GM12878 (cell line): ENCODE measurements around the gene KLF7. TPM values are rescaled to one million over a fixed set of nuclear protein-coding genes. Genes with fewer than 3 reads are reported as not detected.
"Not testable (repeated sequence)": the region's sequence is repeated elsewhere in the genome, so short reads cannot be mapped to it uniquely, and the experiment has no call there.

Experiments
- ATAC-seq: fragments of 200-7000 bp; cut with Tn5 transposase; 3 replicates; pipeline ENCODE4 v1.9.1; 2020; ENCODE audit warnings: mild to moderate bottlenecking, moderate library complexity
- BruUV-seq: library from RNA; stranded (reverse); fragments of 400-500 nt; replicated peaks from 2 replicates; lab custom pipeline; 2021; lab: Mats Ljungman, UMichigan
- CTCF ChIA-PET: fragments of 300-600 bp; sonication (Branson Sonifier 250); formaldehyde crosslinking; extraction: SDS; loops from one replicate; lab custom pipeline; 2021; ENCODE audit warnings: inconsistent platforms; lab: Yijun Ruan, JAX
- POLR2A ChIA-PET: fragments of 350-600 bp; formaldehyde crosslinking; extraction: SDS; loops from one replicate; lab custom pipeline; 2021; ENCODE audit warnings: inconsistent platforms; lab: Charles Lee
- RAD21 ChIA-PET: fragments of 300-600 bp; sonication (Branson Sonifier 250); formaldehyde crosslinking; loops from one replicate; lab custom pipeline; 2023; ENCODE audit warnings: antibody characterized with exemption; ENCODE audit not compliant: unreplicated experiment; lab: Charles Lee
- SMC1A ChIA-PET: fragments of 300-600 bp; sonication (Branson Sonifier 250); formaldehyde crosslinking; loops from one replicate; lab custom pipeline; 2023; ENCODE audit not compliant: unreplicated experiment, uncharacterized antibody; lab: Charles Lee
- DNase-seq: peaks from one replicate; pipeline ENCODE4 v3.0.0-alpha.2; 2011; ENCODE audit warnings: low read depth, low spot score
- FAIRE-seq: peaks from 3 replicates; lab custom pipeline; 2011; peaks lifted over from hg19 to GRCh38; lab: Jason Lieb, UNC
- H2AFZ ChIP-seq: 2 replicates; pipeline ENCODE4 v1.6.0; 2011; ENCODE audit warnings: low read depth, low read length, control low read depth; ENCODE audit not compliant: control insufficient read depth
- H3K27ac ChIP-seq: 2 replicates; pipeline ENCODE4 v1.5.1; 2011; ENCODE audit warnings: control low read depth; ENCODE audit not compliant: control insufficient read depth, insufficient read depth
- H3K27me3 ChIP-seq, 2 experiments: replicated peaks in 1 of 2; 2 replicates each; pipeline versions ENCODE4 v1.6.0 to v1.6.1; 2011; ENCODE audit warnings: low read length in 1 of 2; ENCODE audit not compliant: control insufficient read depth in 2 of 2, insufficient read depth in 2 of 2
- H3K36me3 ChIP-seq, 2 experiments: 2 replicates each; pipeline ENCODE4 v1.5.1; 2011; ENCODE audit warnings: low read length in 1 of 2; ENCODE audit not compliant: control insufficient read depth in 2 of 2, insufficient read depth in 2 of 2
- H3K4me1 ChIP-seq: 2 replicates; pipeline ENCODE4 v1.6.1; 2011; ENCODE audit warnings: mild to moderate bottlenecking, low read length, moderate library complexity, mixed read lengths; ENCODE audit not compliant: control insufficient read depth, insufficient read depth
- H3K4me2 ChIP-seq: 2 replicates; pipeline ENCODE4 v1.6.0; 2011; ENCODE audit warnings: control low read depth; ENCODE audit not compliant: control insufficient read depth, insufficient read depth
- H3K4me3 ChIP-seq: fragments of 200-600 bp; sonication (generic); 2 replicates; pipeline ENCODE4 v1.5.1; 2016
- H3K79me2 ChIP-seq: 2 replicates; pipeline ENCODE4 v1.6.0; 2011; ENCODE audit warnings: low read length; ENCODE audit not compliant: control insufficient read depth, insufficient read depth
- H3K9ac ChIP-seq: 2 replicates; pipeline ENCODE4 v1.8.0; 2011; ENCODE audit warnings: low read length, control low read depth, mixed read lengths; ENCODE audit not compliant: control insufficient read depth, insufficient read depth
- H3K9me3 ChIP-seq: replicated peaks from 3 replicates; pipeline ENCODE4 v1.5.1; 2011; ENCODE audit warnings: mild to moderate bottlenecking, low read length; ENCODE audit not compliant: control insufficient read depth, insufficient read depth
- H4K20me1 ChIP-seq: 2 replicates; pipeline ENCODE4 v1.6.0; 2011; ENCODE audit not compliant: control insufficient read depth, insufficient read depth
- CHD4 ChIP-seq: fragments of 200-600 bp; sonication (generic); IDR thresholded peaks from 2 replicates; pipeline ENCODE4 v1.6.1; 2016; ENCODE audit warnings: mild to moderate bottlenecking
- CUX1 ChIP-seq: IDR thresholded peaks from 2 replicates; pipeline ENCODE4 v1.6.1; 2012; ENCODE audit warnings: improper control_type of control experiment, low read depth, low read length; ENCODE audit not compliant: insufficient replicate concordance
- DPF2 ChIP-seq: fragments of 450-650 bp; IDR thresholded peaks from 2 replicates; pipeline ENCODE4 v1.6.1; 2017; ENCODE audit warnings: mild to moderate bottlenecking
- EED ChIP-seq: sonication (generic); IDR thresholded peaks from 2 replicates; pipeline ENCODE4 v1.6.1; 2016; ENCODE audit warnings: antibody characterized with exemption, low read depth
- EZH2 ChIP-seq: IDR thresholded peaks from 2 replicates; pipeline ENCODE4 v1.6.1; 2012; ENCODE audit warnings: low read depth, mild to moderate bottlenecking, control low read depth, inconsistent platforms, low read length, borderline replicate concordance; ENCODE audit not compliant: control insufficient read depth
- HDAC6 ChIP-seq: fragments of 200-600 bp; sonication (generic); IDR thresholded peaks from one replicate; pipeline ENCODE4 v1.8.0; 2017; ENCODE audit warnings: antibody characterized with exemption; ENCODE audit not compliant: unreplicated experiment
- LARP7 ChIP-seq: fragments of 450-650 bp; IDR thresholded peaks from 2 replicates; pipeline ENCODE4 v1.6.1; 2017; ENCODE audit warnings: mild to moderate bottlenecking
- MEF2A ChIP-seq: IDR thresholded peaks from 2 replicates; pipeline ENCODE4 v1.6.1; 2011; ENCODE audit warnings: low read depth, mild to moderate bottlenecking, low read length, moderate library complexity; ENCODE audit not compliant: insufficient read depth
- MXI1 ChIP-seq: fragments of 150-350 bp; IDR thresholded peaks from 2 replicates; pipeline ENCODE4 v1.6.1; 2011; ENCODE audit warnings: low read depth, mild to moderate bottlenecking, inconsistent platforms, low read length, improper control_type of control experiment
- NFIC ChIP-seq: IDR thresholded peaks from 2 replicates; pipeline ENCODE4 v1.6.1; 2012; ENCODE audit warnings: low read depth, mild to moderate bottlenecking, inconsistent platforms, low read length, moderate library complexity
- SMAD1 ChIP-seq: fragments of 450-650 bp; IDR thresholded peaks from 2 replicates; pipeline ENCODE4 v1.6.1; 2018; ENCODE audit warnings: mild to moderate bottlenecking, low read depth; ENCODE audit not compliant: partially characterized antibody
- SPI1 ChIP-seq: IDR thresholded peaks from 2 replicates; pipeline ENCODE4 v1.6.1; 2011; ENCODE audit warnings: low read depth, mild to moderate bottlenecking, low read length, moderate library complexity, borderline replicate concordance; ENCODE audit not compliant: insufficient read depth
- WGBS: methylation state at CpG from one replicate; pipeline ENCODE4 v1.1.6; 2016; ENCODE audit warnings: low lambda C conversion rate; ENCODE audit not compliant: insufficient replicate concordance, insufficient coverage; ENCODE audit errors: missing lambda C conversion rate; 5-methylcytosine and 5-hydroxymethylcytosine counted together
- in situ Hi-C: fragments of 300-500 bp; cut with MboI; formaldehyde crosslinking; loops from 9 replicates; pipeline ENCODE4 v1.14.3; 2018; ENCODE audit warnings: mixed read lengths
- intact Hi-C: fragments of 100-400 bp; cut with micrococcal nuclease; formaldehyde crosslinking; loops from one replicate; pipeline ENCODE4 v1.14.2; 2022; ENCODE audit not compliant: unreplicated experiment
- polyA plus RNA-seq, 11 experiments: library from polyadenylated mRNA; depleted of rRNA in 4 of 11; unstranded in 6 of 11; stranded (reverse) in 5 of 11; fragments of >200 nt; fragmentation: Nextera tagmentation in 4 of 11; fragmentation: Illumina TruSeq in 1 of 11; extraction: Ambion mirVana in 4 of 11; extraction: Trizol in 1 of 11; gene quantifications; 1 replicate in 1 of 11; 2 replicates in 10 of 11; pipeline versions ENCODE4 v1.2.1 to v1.2.3, GENCODE V29; 2011 to 2016; ENCODE audit warnings: inconsistent platforms in 2 of 11, missing spikeins in 2 of 11, low read depth in 1 of 11
- total RNA-seq, 4 experiments: library from RNA; depleted of rRNA in 3 of 4; stranded (reverse); fragments of >200 nt in 3 of 4; fragmentation: Illumina TruSeq in 1 of 4; extraction: Trizol in 1 of 4; gene quantifications; 2 replicates each; pipeline versions ENCODE4 v1.2.1 to v1.2.3, GENCODE V29; 2013 to 2021

KLF7 gene
- total and polyA plus RNA-seq, 10 of the 15 experiments (the other 5 are each of a cell fraction or from before 2014, with no cell fraction given): 2.4 to 24.8 (median 8.5) TPM

- no peak overlapping the region for H3K9ac ChIP-seq
- no peaks in the 10 kb centered on the region for H3K79me2 ChIP-seq
- H3K36me3 ChIP-seq: no peaks in the 10 kb centered on the region
- no peaks in the 10 kb centered on the region for H4K20me1 ChIP-seq
- DNase-seq (no peak), ATAC-seq (no peak), FAIRE-seq (no peak)
- H3K27me3 ChIP-seq: no peaks in the 10 kb centered on the region
- no peaks in the 10 kb centered on the region for H3K4me1 ChIP-seq
- RAD21 ChIA-PET: no interaction called here
- TF ChIP-seq MXI1 (no peak), DPF2 (no peak), EZH2 (no peak), CHD4 (no peak), CUX1 (no peak), SPI1 (no peak), LARP7 (no peak), HDAC6 (no peak), SMAD1 (no peak), NFIC (no peak), EED (no peak), MEF2A (no peak)
- H3K9me3 ChIP-seq: no peaks in the 10 kb centered on the region; the same call in 2 of the 3 replicates
- intact Hi-C loops (no loop called here), in situ Hi-C loops (no loop called here)
- H3K27ac ChIP-seq: no peak overlapping the region
- H3K4me3 ChIP-seq: no peak overlapping the region
- CTCF ChIA-PET: no interaction called here
- SMC1A ChIA-PET: no interaction called here
- 38% methylated on average over 7 of the region's 7 CpGs for WGBS
- H2AFZ ChIP-seq: no peak overlapping the region
- no TSS peak for BruUV-seq
- H3K4me2 ChIP-seq: no peak overlapping the region
- POLR2A ChIA-PET: no interaction called here
Measured at GRCh38 chr2:207037896-207038295, 127.9 kb downstream of the KLF7 start.

GRCh38 chr2:207037023-207037422, 128.7 kb downstream of the KLF7 start:
- H3K4me1 ChIP-seq, H3K79me2 ChIP-seq, H3K9ac ChIP-seq, in situ Hi-C loops, BruUV-seq, H3K27me3 ChIP-seq, CTCF ChIA-PET, H4K20me1 ChIP-seq, SMC1A ChIA-PET, intact Hi-C loops, DNase-seq, H3K9me3 ChIP-seq, POLR2A ChIA-PET, H3K27ac ChIP-seq, H3K4me3 ChIP-seq, RAD21 ChIA-PET, H2AFZ ChIP-seq, FAIRE-seq, H3K4me2 ChIP-seq, ATAC-seq, H3K36me3 ChIP-seq: not testable (repeated sequence)
- WGBS: 30% methylated on average over 3 of the region's 8 CpGs
